GM12865 (cell line): ENCODE measurements around the gene MME.

Source experiments
- DNase-seq: peaks from one replicate; pipeline ENCODE4 v3.0.0; 2010; ENCODE audit warnings: low read depth
- H3K4me3 ChIP-seq: 2 replicates; pipeline ENCODE4 v1.5.1; 2011; ENCODE audit warnings: mild to moderate bottlenecking, low read depth, low read length, control low read depth
- TF ChIP-seq, protein P1 (sequence below): IDR thresholded peaks from 2 replicates; pipeline ENCODE4 v1.5.1; 2011; ENCODE audit warnings: low read length, control low read depth, low read depth, inconsistent platforms; ENCODE audit not compliant: insufficient read depth; ENCODE audit errors: missing control alignments

The MME gene

DNA sequence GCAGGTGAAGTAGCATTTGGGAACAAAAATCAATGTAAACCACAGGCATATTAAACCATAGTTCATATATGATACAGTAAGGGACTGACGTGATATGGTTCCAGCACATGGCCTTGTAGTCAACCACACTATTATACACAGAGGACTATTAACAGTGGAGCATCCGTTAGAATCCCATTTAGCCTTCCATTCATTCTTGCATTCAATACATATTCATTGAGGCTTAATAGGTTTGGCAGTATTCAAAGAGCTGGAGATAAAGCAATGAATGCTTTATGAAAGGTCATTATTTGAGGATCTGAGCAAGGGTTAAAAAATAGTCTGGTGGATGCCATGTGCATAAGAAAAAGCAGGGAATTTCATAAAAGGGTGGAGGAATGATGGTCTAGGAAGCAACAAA is 89.1 kb downstream of the MME start:
- H3K4me3 ChIP-seq = no peak overlapping the region
- TF ChIP-seq, protein P1, sequence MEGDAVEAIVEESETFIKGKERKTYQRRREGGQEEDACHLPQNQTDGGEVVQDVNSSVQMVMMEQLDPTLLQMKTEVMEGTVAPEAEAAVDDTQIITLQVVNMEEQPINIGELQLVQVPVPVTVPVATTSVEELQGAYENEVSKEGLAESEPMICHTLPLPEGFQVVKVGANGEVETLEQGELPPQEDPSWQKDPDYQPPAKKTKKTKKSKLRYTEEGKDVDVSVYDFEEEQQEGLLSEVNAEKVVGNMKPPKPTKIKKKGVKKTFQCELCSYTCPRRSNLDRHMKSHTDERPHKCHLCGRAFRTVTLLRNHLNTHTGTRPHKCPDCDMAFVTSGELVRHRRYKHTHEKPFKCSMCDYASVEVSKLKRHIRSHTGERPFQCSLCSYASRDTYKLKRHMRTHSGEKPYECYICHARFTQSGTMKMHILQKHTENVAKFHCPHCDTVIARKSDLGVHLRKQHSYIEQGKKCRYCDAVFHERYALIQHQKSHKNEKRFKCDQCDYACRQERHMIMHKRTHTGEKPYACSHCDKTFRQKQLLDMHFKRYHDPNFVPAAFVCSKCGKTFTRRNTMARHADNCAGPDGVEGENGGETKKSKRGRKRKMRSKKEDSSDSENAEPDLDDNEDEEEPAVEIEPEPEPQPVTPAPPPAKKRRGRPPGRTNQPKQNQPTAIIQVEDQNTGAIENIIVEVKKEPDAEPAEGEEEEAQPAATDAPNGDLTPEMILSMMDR = no peak
- DNase-seq = no peak

- TF ChIP-seq, protein P1 = no peak
- H3K4me3 ChIP-seq = no peak overlapping the region
- no peak for DNase-seq
Measured at GRCh38 chr3:155173771-155174170, 93.7 kb downstream of the MME start.

DNA sequence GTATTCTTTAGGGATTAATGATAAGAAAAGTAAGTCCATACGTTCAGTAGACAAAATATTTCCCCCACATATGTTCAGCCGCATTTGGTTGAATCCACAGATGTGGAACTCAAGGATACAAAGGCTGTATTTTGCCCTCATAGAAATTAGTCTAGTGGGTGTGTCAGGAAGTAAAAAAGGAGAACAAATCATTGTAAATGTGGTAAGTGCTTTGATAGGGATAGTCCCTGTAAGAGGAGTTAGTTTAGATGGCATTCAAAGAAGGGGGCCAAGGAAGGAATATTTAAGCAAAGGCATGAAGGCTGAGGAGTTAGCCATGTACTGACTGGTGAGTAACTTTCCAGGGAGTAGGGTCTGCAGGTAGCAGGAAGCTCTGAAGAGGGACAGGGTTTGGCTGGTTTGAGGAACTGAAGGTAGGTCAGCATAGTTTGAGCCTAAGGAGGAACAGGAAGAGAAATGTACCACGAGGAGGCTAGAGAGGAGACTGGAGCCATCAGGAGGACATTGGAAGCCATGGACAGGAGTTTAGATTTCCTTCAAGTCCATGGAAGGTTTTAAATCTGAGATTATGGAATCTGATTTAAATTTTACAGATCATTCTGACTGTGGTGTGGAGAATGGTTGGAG is 98.8 kb downstream of the MME start:
- no peak overlapping the region for H3K4me3 ChIP-seq
- TF ChIP-seq, protein P1 = no peak
- no peak for DNase-seq

DNA sequence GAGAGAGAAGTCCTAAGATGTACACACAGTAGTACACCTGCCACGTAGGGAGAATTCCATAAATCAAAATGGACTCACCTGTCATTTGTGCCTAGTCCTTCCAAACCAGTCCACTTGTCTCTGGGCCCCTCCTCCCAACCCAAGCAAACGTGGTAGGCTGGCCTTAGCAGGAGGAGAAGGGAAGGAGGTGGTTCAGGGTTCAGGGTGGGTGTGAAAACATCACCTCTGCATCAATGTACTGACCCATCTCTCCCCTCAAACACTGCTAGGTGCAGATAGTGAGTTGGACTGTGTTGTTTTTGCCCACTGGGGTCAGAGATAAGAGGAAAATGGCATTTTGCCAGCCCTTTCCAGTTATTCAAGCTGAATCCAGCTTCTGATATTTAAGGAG is 99.3 kb downstream of the MME start:
- DNase-seq = no peak
- H3K4me3 ChIP-seq = no peak overlapping the region
- TF ChIP-seq, protein P1 = no peak

DNA sequence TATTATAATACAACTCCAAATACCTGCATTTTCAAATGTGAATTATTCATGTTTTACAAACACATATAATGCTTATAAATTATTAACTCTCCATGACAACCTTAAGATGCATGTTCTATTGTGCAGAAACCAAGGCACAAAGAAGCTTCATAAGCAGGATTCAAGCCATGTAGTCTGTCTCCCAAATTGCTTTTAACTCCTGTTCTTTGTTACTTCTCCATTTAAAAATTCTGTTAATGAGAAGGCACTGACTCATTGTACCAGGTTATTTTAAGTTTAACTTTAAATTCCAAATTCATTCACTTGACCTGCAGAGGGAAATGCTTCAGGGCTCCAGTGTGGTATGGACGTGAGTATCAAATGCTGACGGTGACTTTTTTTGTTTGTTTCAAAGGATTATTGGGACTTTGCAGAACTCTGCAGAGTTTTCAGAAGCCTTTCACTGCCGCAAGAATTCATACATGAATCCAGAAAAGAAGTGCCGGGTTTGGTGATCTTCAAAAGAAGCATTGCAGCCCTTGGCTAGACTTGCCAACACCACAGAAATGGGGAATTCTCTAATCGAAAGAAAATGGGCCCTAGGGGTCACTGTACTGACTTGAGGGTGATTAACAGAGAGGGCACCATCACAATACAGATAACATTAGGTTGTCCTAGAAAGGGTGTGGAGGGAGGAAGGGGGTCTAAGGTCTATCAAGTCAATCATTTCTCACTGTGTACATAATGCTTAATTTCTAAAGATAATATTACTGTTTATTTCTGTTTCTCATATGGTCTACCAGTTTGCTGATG is 100.0 kb downstream of the MME start:
- TF ChIP-seq, protein P1 = no peak
- no peak for DNase-seq
- no peak overlapping the region for H3K4me3 ChIP-seq

DNA sequence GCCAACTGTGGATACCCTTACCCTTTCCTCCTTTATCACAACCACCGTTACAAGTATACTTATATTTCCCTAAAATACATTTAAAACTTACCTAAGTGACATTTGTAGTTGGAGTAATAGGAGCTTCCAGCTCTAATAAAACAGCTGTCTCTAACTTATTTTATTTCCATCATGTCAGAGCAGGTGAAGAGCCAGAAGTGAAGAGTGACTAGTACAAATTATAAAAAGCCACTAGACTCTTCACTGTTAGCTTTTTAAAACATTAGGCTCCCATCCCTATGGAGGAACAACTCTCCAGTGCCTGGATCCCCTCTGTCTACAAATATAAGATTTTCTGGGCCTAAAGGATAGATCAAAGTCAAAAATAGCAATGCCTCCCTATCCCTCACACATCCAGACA is 102.3 kb downstream of the MME start:
- TF ChIP-seq, protein P1 = no peak
- DNase-seq = no peak
- no peak overlapping the region for H3K4me3 ChIP-seq
